ENCODE results near the gene PYCARD.

The PYCARD gene

GRCh38 chr16:31157136-31157535, 45.4 kb downstream of the PYCARD start:
- Histone ChIP-seq H3K27me3 (ENCODE audit: insufficient read depth, poor library complexity, severe bottlenecking) (no peaks in the 10 kb centered on the region), H3K4me3 (ENCODE audit: severe bottlenecking) (no peak overlapping the region), H3K9me3 (ENCODE audit: severe bottlenecking) (no peaks in the 10 kb centered on the region), H3K36me3 (ENCODE audit: low read depth) (no peaks in the 10 kb centered on the region), H3K4me1 (ENCODE audit: insufficient read depth, poor library complexity, severe bottlenecking) (no peaks in the 10 kb centered on the region), H3K27ac (ENCODE audit: poor library complexity, severe bottlenecking) (no peak overlapping the region)
- TF ChIP-seq CTCF (IDR thresholded peaks at IDR 0.05; ENCODE audit: poor library complexity, severe bottlenecking): no peak
- ATAC-seq (ENCODE audit: low read depth): no peak
- DNase-seq (ENCODE audit: low spot score): no peak

Measured in RWPE2 (cell line).